H9 (cell line): Measurements from ENCODE around the gene ILDR2. TPM values are rescaled to one million over a fixed set of nuclear protein-coding genes. Genes with fewer than 3 reads are reported as not detected.

Experiments
- DNase-seq: peaks from one replicate; pipeline ENCODE4 v3.0.0-alpha.2; 2017
- H2AFZ ChIP-seq: one replicate; pipeline ENCODE4 v1.6.1; 2013; ENCODE audit warnings: mild to moderate bottlenecking, low read length, control low read depth, moderate library complexity
- H2AK5ac ChIP-seq: 2 replicates; pipeline ENCODE4 v1.6.1; 2013; ENCODE audit warnings: low read length, control low read depth, mixed read lengths; ENCODE audit not compliant: insufficient read length
- H2BK120ac ChIP-seq: one replicate; pipeline ENCODE4 v1.6.1; 2013; ENCODE audit warnings: low read depth, mild to moderate bottlenecking, low read length, control low read depth, inconsistent platforms; ENCODE audit not compliant: poor library complexity, severe bottlenecking
- H2BK12ac ChIP-seq: 2 replicates; pipeline ENCODE4 v1.6.1; 2013; ENCODE audit warnings: low read length, control low read depth, mixed read lengths, low read depth; ENCODE audit not compliant: insufficient read length
- H2BK15ac ChIP-seq: 2 replicates; pipeline ENCODE4 v1.6.1; 2013; ENCODE audit warnings: low read depth, low read length, control low read depth
- H2BK20ac ChIP-seq: one replicate; pipeline ENCODE4 v1.6.1; 2013; ENCODE audit warnings: low read depth, mild to moderate bottlenecking, low read length, control low read depth, inconsistent platforms; ENCODE audit not compliant: poor library complexity, severe bottlenecking
- H2BK5ac ChIP-seq: 2 replicates; pipeline ENCODE4 v1.6.1; 2013; ENCODE audit warnings: low read length, control low read depth, mixed read lengths; ENCODE audit not compliant: insufficient read length
- H3K14ac ChIP-seq: 2 replicates; pipeline ENCODE4 v1.6.1; 2013; ENCODE audit warnings: low read length, control low read depth; ENCODE audit not compliant: insufficient read depth
- H3K18ac ChIP-seq: 2 replicates; pipeline ENCODE4 v1.6.1; 2013; ENCODE audit warnings: low read depth, mild to moderate bottlenecking, mixed read lengths, low read length, control low read depth; ENCODE audit not compliant: insufficient read length
- H3K23ac ChIP-seq: 2 replicates; pipeline ENCODE4 v1.6.1; 2013; ENCODE audit warnings: low read length, control low read depth, mixed read lengths, low read depth; ENCODE audit not compliant: insufficient read length
- H3K23me2 ChIP-seq: 2 replicates; pipeline ENCODE4 v1.6.1; 2013; ENCODE audit warnings: low read depth, mild to moderate bottlenecking, mixed read lengths, low read length, control low read depth; ENCODE audit not compliant: insufficient read length, poor library complexity, severe bottlenecking
- H3K27ac ChIP-seq: 2 replicates; pipeline ENCODE4 v1.5.1; 2013; ENCODE audit warnings: low read length, control low read depth, mixed read lengths, low read depth; ENCODE audit not compliant: insufficient read length
- H3K27me3 ChIP-seq: 2 replicates; pipeline ENCODE4 v1.6.1; 2013; ENCODE audit warnings: low read length, control low read depth, inconsistent platforms; ENCODE audit not compliant: insufficient read depth
- H3K4ac ChIP-seq: 2 replicates; pipeline ENCODE4 v1.6.1; 2013; ENCODE audit warnings: low read depth, mild to moderate bottlenecking, control low read depth, inconsistent platforms, low read length, moderate library complexity
- H3K4me1 ChIP-seq: 2 replicates; pipeline ENCODE4 v1.6.1; 2013; ENCODE audit warnings: low read length, control low read depth, inconsistent platforms; ENCODE audit not compliant: insufficient read depth
- H3K4me2 ChIP-seq: 2 replicates; pipeline ENCODE4 v1.6.1; 2013; ENCODE audit warnings: low read length, control low read depth, mixed read lengths; ENCODE audit not compliant: insufficient read length, insufficient read depth
- H3K56ac ChIP-seq: 2 replicates; pipeline ENCODE4 v1.6.1; 2013; ENCODE audit warnings: low read depth, mild to moderate bottlenecking, mixed read lengths, low read length, control low read depth; ENCODE audit not compliant: insufficient read length
- H3K79me1 ChIP-seq: 2 replicates; pipeline ENCODE4 v1.6.1; 2013; ENCODE audit warnings: low read depth, mild to moderate bottlenecking, moderate library complexity, low read length, control low read depth, inconsistent platforms; ENCODE audit not compliant: insufficient read depth, poor library complexity, severe bottlenecking
- H3K79me2 ChIP-seq: 2 replicates; pipeline ENCODE4 v1.6.1; 2013; ENCODE audit warnings: low read length, control low read depth, inconsistent platforms; ENCODE audit not compliant: insufficient read depth
- H3K9ac ChIP-seq: 2 replicates; pipeline ENCODE4 v1.6.1; 2013; ENCODE audit warnings: low read length, control low read depth, mixed read lengths; ENCODE audit not compliant: insufficient read length; ENCODE audit errors: extremely low read depth
- H3K9me3 ChIP-seq: one replicate; pipeline ENCODE4 v1.6.1; 2013; ENCODE audit warnings: low read depth, low read length, inconsistent platforms; ENCODE audit not compliant: control insufficient read depth
- H3T11ph ChIP-seq: one replicate; pipeline ENCODE4 v1.6.1; 2013; ENCODE audit warnings: mild to moderate bottlenecking, low read length, control low read depth, inconsistent platforms
- H4K20me1 ChIP-seq: one replicate; pipeline ENCODE4 v1.6.1; 2013; ENCODE audit not compliant: control insufficient read depth, insufficient read length, insufficient read depth
- H4K5ac ChIP-seq: 2 replicates; pipeline ENCODE4 v1.6.1; 2013; ENCODE audit warnings: low read depth, mild to moderate bottlenecking, mixed read lengths, low read length, control low read depth; ENCODE audit not compliant: insufficient read length
- H4K8ac ChIP-seq: replicated peaks from 2 replicates; pipeline ENCODE4 v1.6.1; 2013; ENCODE audit warnings: low read length, control low read depth, mixed read lengths, low read depth; ENCODE audit not compliant: insufficient read length
- H4K91ac ChIP-seq: 2 replicates; pipeline ENCODE4 v1.6.1; 2013; ENCODE audit warnings: low read depth, mild to moderate bottlenecking, moderate library complexity, mixed read lengths, low read length, control low read depth; ENCODE audit not compliant: insufficient read length
- H3K27ac Mint-ChIP-seq, 3 experiments: 2 replicates in 2 of 3; 3 replicates in 1 of 3; pipeline ENCODE4 v1.8.0; 2020 to 2021; ENCODE audit warnings: mixed read lengths in 3 of 3, mild to moderate bottlenecking in 1 of 3, moderate library complexity in 1 of 3
- H3K27me3 Mint-ChIP-seq: 2 replicates; pipeline ENCODE4 v1.8.0; 2021; ENCODE audit warnings: low read depth, mild to moderate bottlenecking, moderate library complexity, mixed read lengths
- H3K36me3 Mint-ChIP-seq, 3 experiments: 2 replicates in 2 of 3; 3 replicates in 1 of 3; pipeline ENCODE4 v1.8.0; 2020 to 2021; ENCODE audit warnings: low read depth in 3 of 3, mixed read lengths in 3 of 3; ENCODE audit not compliant: insufficient read depth in 1 of 3
- H3K4me1 Mint-ChIP-seq, 2 experiments: 2 replicates each; pipeline ENCODE4 v1.8.0; 2020; ENCODE audit warnings: mixed read lengths in 2 of 2
- H3K4me3 Mint-ChIP-seq, 2 experiments: 2 replicates in 1 of 2; 3 replicates in 1 of 2; pipeline ENCODE4 v1.8.0; 2020 to 2021; ENCODE audit warnings: mild to moderate bottlenecking in 2 of 2, mixed read lengths in 2 of 2, moderate library complexity in 1 of 2
- H3K9me3 Mint-ChIP-seq, 2 experiments: 2 replicates in 1 of 2; 3 replicates in 1 of 2; pipeline ENCODE4 v1.8.0; 2020; ENCODE audit warnings: mild to moderate bottlenecking in 2 of 2, mixed read lengths in 2 of 2, moderate library complexity in 1 of 2
- WGBS: extraction: QIAGEN DNeasy Blood & Tissue Kit; methylation state at CpG from one replicate; pipeline ENCODE4 v1.1.7; 2013; ENCODE audit warnings: missing lambda C conversion rate, low lambda C conversion rate, mixed read lengths; ENCODE audit not compliant: insufficient read length; ENCODE audit errors: extremely low coverage; 5-methylcytosine and 5-hydroxymethylcytosine counted together
- total RNA-seq: library from RNA; stranded (reverse); gene quantifications from 2 replicates; pipeline ENCODE4 v1.2.1, GENCODE V29; 2021
- TF ChIP-seq, protein P1 (sequence below): fragments of 200-600 bp; sonication (generic); conservative IDR thresholded peaks from 3 replicates; pipeline ENCODE4 v1.8.0; 2021; ENCODE audit warnings: antibody characterized with exemption, mild to moderate bottlenecking

The ILDR2 gene
- total RNA-seq, 1 experiment from 2014 or later = 1.1 TPM

DNA sequence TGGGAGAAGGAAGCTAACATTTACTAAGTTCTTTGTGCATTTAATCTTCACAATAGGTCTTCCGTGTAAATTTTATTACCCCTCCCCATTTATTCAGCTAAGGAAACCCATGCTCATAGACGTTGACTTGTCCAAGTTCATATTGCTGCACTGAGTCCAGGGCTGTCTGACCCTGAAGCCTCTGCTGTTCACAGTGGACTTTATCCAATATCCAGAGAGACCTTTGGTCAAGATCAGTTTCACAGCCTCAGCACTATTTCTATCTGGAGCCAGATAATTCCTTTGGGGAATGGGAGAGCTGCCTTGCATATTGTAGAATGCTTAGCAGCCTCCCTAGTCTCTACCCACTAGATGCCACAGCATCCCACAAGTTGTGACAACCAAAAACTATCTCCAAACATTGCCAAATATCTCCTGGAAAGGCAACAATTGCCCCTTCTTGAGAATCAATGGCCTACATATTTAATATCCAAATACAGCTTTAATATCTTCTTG is 26.4 kb downstream of the ILDR2 start:
- H3K23me2 ChIP-seq = peaks cover 3% of the 10 kb centered on the region
- H3T11ph ChIP-seq = no peak overlapping the region
- Mint-ChIP-seq H3K27me3 (peaks cover 70% of the 10 kb centered on the region), H3K36me3 (peaks cover 0 to 2% (median 0%) of the 10 kb centered on the region in 3 experiments; a peak in 1 of 7 replicates), H3K4me1 (peaks cover 46 to 54% of the 10 kb centered on the region in 2 experiments), H3K4me3 (no peak overlapping the region), H3K9me3 (no peaks in the 10 kb centered on the region), H3K27ac (no peak overlapping the region)
- TF ChIP-seq, protein P1, sequence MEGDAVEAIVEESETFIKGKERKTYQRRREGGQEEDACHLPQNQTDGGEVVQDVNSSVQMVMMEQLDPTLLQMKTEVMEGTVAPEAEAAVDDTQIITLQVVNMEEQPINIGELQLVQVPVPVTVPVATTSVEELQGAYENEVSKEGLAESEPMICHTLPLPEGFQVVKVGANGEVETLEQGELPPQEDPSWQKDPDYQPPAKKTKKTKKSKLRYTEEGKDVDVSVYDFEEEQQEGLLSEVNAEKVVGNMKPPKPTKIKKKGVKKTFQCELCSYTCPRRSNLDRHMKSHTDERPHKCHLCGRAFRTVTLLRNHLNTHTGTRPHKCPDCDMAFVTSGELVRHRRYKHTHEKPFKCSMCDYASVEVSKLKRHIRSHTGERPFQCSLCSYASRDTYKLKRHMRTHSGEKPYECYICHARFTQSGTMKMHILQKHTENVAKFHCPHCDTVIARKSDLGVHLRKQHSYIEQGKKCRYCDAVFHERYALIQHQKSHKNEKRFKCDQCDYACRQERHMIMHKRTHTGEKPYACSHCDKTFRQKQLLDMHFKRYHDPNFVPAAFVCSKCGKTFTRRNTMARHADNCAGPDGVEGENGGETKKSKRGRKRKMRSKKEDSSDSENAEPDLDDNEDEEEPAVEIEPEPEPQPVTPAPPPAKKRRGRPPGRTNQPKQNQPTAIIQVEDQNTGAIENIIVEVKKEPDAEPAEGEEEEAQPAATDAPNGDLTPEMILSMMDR = no peak
- no peak overlapping the region for H2AFZ ChIP-seq
- H3K4me1 ChIP-seq = 0 out of 2 replicates have a peak, but pooled peaks cover 7% of the 10 kb centered on the region
- no peak overlapping the region for H3K23ac ChIP-seq
- H4K91ac ChIP-seq = no peak overlapping the region
- H3K56ac ChIP-seq = no peak overlapping the region
- H4K5ac ChIP-seq = no peak overlapping the region
- no peaks in the 10 kb centered on the region for H3K79me2 ChIP-seq
- no peak overlapping the region for H4K8ac ChIP-seq
- H3K79me1 ChIP-seq = no peaks in the 10 kb centered on the region
- no peak overlapping the region for H3K9ac ChIP-seq
- H2BK120ac ChIP-seq = no peak overlapping the region
- peaks cover 3% of the 10 kb centered on the region; the same call in 1 of the 2 replicates for H3K27me3 ChIP-seq
- H2BK20ac ChIP-seq = no peak overlapping the region
- H3K18ac ChIP-seq = no peak overlapping the region
- no peak for DNase-seq
- H2BK5ac ChIP-seq = no peak overlapping the region
- no peak overlapping the region for H2AK5ac ChIP-seq
- H4K20me1 ChIP-seq = no peaks in the 10 kb centered on the region
- H3K4ac ChIP-seq = no peak overlapping the region
- H2BK15ac ChIP-seq = no peak overlapping the region
- no peak overlapping the region for H2BK12ac ChIP-seq
- no CpG with 5 or more reads among the region's 2 CpGs for WGBS
- no peak overlapping the region for H3K27ac ChIP-seq
- no peak overlapping the region for H3K4me2 ChIP-seq
- H3K9me3 ChIP-seq = no peaks in the 10 kb centered on the region
- no peak overlapping the region for H3K14ac ChIP-seq
